ENCODE results near the gene KRABD2.
"Not testable (repeated sequence)": the region's sequence is repeated elsewhere in the genome, so short reads cannot be mapped to it uniquely, and the experiment has no call there.

Gene KRABD2

DNA sequence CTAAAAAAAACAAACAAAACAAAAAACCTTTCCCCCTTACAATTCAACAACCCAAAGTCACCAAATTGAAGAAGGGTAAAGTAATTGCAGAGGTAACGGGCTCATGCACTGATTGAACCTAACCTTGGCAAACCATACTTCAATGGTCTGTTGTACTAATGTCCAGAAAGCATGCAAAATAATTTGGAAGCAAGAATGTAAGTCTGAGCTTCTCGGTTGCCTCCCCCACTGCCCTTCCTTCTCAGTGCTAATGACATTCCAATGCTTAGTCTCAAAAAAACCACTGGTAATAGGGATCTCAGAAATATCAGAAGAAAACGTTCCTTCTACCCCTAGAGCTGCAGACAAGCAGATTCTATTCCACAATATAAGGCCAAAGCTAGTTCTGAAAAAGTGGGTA lies 15.8 kb downstream of the KRABD2 start:
- no peak for DNase-seq (ENCODE audit: low read depth)
- no peak overlapping the region for H3K4me3 ChIP-seq (replicated peaks; ENCODE audit: low read depth, low read length)
- TF ChIP-seq, protein P1, sequence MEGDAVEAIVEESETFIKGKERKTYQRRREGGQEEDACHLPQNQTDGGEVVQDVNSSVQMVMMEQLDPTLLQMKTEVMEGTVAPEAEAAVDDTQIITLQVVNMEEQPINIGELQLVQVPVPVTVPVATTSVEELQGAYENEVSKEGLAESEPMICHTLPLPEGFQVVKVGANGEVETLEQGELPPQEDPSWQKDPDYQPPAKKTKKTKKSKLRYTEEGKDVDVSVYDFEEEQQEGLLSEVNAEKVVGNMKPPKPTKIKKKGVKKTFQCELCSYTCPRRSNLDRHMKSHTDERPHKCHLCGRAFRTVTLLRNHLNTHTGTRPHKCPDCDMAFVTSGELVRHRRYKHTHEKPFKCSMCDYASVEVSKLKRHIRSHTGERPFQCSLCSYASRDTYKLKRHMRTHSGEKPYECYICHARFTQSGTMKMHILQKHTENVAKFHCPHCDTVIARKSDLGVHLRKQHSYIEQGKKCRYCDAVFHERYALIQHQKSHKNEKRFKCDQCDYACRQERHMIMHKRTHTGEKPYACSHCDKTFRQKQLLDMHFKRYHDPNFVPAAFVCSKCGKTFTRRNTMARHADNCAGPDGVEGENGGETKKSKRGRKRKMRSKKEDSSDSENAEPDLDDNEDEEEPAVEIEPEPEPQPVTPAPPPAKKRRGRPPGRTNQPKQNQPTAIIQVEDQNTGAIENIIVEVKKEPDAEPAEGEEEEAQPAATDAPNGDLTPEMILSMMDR (IDR thresholded peaks at IDR 0.05; ENCODE audit: low read length, missing control alignments), result no peak

DNA sequence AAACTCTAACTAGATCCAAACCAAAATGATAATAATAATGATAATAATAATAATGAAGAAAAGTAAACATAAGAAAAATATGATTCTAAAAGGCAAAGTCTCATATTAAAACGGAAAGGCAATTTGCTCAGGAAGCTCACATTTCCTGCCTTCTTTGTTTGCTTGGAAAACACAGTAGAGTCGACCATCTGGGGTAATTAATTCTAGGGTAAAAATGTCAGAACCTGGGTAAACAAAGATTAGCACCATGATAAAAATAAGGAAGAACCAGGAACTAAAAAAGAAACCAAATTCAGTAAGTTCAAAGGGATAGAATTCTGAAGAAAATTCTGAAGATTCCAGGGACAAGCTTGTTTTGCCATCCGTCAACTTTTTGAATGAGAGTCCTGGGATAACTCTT lies 16.2 kb downstream of the KRABD2 start:
- TF ChIP-seq, protein P1 (IDR thresholded peaks at IDR 0.05; ENCODE audit: low read length, missing control alignments), result no peak
- H3K4me3 ChIP-seq (replicated peaks; ENCODE audit: low read depth, low read length), result no peak overlapping the region
- no peak for DNase-seq (ENCODE audit: low read depth)

GRCh38 chr17:8359769-8360168 lies 16.7 kb downstream of the KRABD2 start:
- no peak overlapping the region for H3K4me3 ChIP-seq (replicated peaks; ENCODE audit: low read depth, low read length)
- peak; percentile 92 for DNase-seq (ENCODE audit: low read depth)

GRCh38 chr17:8357910-8358309 lies 18.6 kb downstream of the KRABD2 start:
- DNase-seq (ENCODE audit: low read depth), result no peak
- H3K4me3 ChIP-seq (replicated peaks; ENCODE audit: low read depth, low read length), result no peak overlapping the region
- TF ChIP-seq, protein P1 (IDR thresholded peaks at IDR 0.05; ENCODE audit: low read length, missing control alignments), result no peak

More at GRCh38 chr17:8359769-8360168, 16.7 kb downstream of the KRABD2 start:
- TF ChIP-seq, protein P1 (IDR thresholded peaks at IDR 0.05; ENCODE audit: low read length, missing control alignments), result no peak

DNA sequence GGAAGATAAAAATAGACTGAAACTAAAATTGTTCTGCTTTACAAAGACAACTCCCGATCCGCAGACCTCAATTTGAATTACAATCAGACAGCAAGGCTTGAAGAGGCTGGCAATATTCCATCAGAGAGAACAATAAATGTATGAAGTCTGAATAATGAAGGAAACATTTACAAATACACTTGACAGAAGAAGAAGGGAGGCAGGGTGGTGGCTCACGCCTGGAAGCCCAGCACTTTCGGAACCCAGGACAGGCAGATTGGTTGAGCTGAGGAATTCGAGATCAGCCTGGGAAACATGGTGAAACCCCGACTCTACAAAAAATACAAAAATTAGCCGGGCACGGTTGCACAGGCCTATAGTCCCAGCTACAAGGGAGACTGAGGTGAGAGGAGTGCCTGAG lies 22.3 kb downstream of the KRABD2 start:
- TF ChIP-seq, protein P1 (IDR thresholded peaks at IDR 0.05; ENCODE audit: low read length, missing control alignments), result no peak
- DNase-seq (ENCODE audit: low read depth), result no peak
- H3K4me3 ChIP-seq (replicated peaks; ENCODE audit: low read depth, low read length), result no peak overlapping the region

DNA sequence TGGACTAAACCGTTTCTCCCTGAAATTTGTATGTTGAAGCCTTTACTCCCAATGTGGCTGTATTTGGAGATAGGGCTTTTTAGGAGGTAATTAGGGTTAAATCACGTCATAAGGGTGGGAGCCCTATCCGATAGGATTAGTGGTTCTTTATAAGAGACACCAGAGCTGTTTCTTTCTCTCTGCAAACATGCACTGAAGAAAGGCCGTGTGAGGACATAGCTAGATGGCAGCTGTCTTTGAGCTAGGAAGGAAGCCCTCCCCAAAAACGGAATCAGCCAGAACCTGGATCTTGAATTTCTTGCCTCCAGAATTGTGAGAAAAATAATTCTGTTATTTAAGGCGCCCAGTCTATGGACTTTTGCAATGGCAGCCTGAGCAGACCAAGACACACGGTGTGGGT lies 22.8 kb downstream of the KRABD2 start:
- H3K4me3 ChIP-seq (replicated peaks; ENCODE audit: low read depth, low read length), result no peak overlapping the region
- DNase-seq (ENCODE audit: low read depth), result no peak
- TF ChIP-seq, protein P1 (IDR thresholded peaks at IDR 0.05; ENCODE audit: low read length, missing control alignments), result no peak

DNA sequence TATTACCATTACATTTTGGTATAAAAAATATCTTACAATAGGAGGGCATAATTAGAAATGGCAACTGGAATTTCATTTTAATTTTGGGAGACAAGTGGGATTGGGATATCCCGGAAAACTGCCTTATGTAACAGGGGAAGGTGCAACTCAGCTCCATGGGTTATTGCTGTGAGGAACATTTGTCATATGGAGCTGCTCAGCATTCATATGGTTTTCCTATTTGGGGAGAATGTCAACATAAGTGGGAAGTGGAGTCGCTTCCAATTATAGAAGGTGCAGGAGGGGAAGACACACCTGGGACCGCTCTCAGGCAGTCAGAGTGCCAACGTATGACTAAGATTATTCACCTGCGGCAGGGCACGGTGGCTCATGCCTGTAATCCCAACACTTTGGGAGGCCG lies 26.2 kb downstream of the KRABD2 start:
- no peak for DNase-seq (ENCODE audit: low read depth)
- TF ChIP-seq, protein P1 (IDR thresholded peaks at IDR 0.05; ENCODE audit: low read length, missing control alignments), result no peak
- no peak overlapping the region for H3K4me3 ChIP-seq (replicated peaks; ENCODE audit: low read depth, low read length)

DNA sequence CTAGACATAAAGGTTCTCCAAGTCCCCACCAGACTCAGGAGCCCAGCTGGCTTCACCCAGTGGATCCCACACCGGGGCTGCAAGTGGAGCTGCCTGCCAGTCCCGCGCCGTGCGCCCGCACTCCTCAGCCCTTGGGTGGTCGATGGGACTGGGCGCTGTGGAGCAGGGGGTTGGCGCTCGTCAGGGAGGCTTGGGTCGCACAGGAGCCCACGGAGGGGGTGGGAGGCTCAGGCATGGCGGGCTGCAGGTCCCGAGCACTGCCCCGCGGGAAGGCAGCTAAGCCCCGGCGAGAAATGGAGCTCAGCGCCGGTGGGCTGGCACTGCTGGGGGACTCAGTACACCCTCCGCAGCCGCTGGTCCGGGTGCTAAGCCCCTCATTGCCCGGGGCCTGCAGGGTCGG lies 29.5 kb downstream of the KRABD2 start:
- DNase-seq (ENCODE audit: low read depth); H3K4me3 ChIP-seq (replicated peaks; ENCODE audit: low read depth, low read length): not testable (repeated sequence)

Data from fibroblast of pulmonary artery (primary cell).